ENCODE results near the gene LRIG3. TPM values are rescaled to one million over a fixed set of nuclear protein-coding genes. Genes with fewer than 3 reads are reported as not detected.

Gene LRIG3
- total RNA-seq, 4 donors from 2014 or later, result 43.0 to 115 (median 107) TPM

DNA sequence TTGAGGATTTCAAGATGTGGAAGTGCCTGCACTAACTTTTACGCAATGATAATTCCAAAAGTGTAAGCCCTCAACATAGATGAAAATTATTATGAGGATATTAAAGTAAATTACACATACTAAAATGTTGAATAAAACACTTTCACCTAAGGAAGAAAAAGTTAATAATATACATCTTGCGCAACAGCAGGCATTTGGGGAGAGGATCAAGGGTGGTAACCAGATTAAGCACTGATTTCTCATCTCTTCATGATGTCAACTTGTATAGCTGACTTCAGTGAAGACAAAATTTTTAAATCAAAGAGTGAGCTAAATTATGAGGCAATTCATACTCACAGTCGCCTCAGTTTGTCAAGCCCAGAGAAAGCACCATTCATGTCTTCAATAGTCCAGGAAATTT, 33.8 kb downstream of the LRIG3 start:
- no peak for DNase-seq
- no peak overlapping the region for H3K27ac ChIP-seq
- no peaks in the 10 kb centered on the region for H3K9me3 ChIP-seq
- TF ChIP-seq EP300 (IDR thresholded peaks at IDR 0.05; ENCODE audit: low read depth) (no peak), POLR2AphosphoS5 (IDR thresholded peaks at IDR 0.05) (no peak), POLR2A (IDR thresholded peaks at IDR 0.05) (no peak)
- TF ChIP-seq, protein P1, sequence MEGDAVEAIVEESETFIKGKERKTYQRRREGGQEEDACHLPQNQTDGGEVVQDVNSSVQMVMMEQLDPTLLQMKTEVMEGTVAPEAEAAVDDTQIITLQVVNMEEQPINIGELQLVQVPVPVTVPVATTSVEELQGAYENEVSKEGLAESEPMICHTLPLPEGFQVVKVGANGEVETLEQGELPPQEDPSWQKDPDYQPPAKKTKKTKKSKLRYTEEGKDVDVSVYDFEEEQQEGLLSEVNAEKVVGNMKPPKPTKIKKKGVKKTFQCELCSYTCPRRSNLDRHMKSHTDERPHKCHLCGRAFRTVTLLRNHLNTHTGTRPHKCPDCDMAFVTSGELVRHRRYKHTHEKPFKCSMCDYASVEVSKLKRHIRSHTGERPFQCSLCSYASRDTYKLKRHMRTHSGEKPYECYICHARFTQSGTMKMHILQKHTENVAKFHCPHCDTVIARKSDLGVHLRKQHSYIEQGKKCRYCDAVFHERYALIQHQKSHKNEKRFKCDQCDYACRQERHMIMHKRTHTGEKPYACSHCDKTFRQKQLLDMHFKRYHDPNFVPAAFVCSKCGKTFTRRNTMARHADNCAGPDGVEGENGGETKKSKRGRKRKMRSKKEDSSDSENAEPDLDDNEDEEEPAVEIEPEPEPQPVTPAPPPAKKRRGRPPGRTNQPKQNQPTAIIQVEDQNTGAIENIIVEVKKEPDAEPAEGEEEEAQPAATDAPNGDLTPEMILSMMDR (IDR thresholded peaks at IDR 0.05), result no peak
- in situ Hi-C loops (cut with MboI; ENCODE audit: low pct_ligation_motif_present in 1 of 4, low pct_unique_long_range_greater_than_20kb in 1 of 4, low sequenced_read_pairs in 3 of 4), result loop anchor here in 1 of 4 donors (25.0 kb wide), 1 partner anchor 201 kb away; no protein-coding TSS in a partner anchor
- peaks cover 0 to 3% (median 0%) of the 10 kb centered on the region in 4 donors for H3K4me1 ChIP-seq
- intact Hi-C loops (cut with DNase I; ENCODE audit: low total_unique reads), result no loop called here
- H3K36me3 ChIP-seq, result peaks cover 0 to 66% (median 17%) of the 10 kb centered on the region in 4 donors
- 88 to 92% methylated on average over 3 of the region's 3 CpGs for WGBS, 2 donors (ENCODE audit: low coverage in 1 of 2)
- H3K4me3 ChIP-seq, result no peak overlapping the region
- no peaks in the 10 kb centered on the region for H3K27me3 ChIP-seq

DNA sequence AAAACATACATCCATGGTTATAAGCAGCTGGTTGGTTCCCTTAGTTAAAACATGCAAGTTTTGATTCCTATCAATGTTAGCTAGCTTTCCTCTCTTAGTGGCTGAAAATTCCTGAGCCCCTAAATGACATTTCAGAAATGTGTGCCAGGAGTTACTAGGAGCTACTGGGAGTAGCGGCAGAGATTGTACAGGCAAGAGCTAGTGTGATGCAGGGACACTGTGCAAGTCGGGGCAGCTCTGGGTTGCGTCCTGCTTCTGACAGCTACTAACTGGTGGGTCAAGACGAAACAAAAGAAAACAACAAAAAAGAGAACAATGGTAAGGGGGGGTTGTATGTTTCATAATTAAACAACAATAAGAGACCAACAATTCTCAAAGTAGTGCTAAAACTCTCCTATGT, 35.4 kb downstream of the LRIG3 start:
- H3K9me3 ChIP-seq, result no peaks in the 10 kb centered on the region
- peaks cover 0 to 79% (median 18%) of the 10 kb centered on the region in 4 donors for H3K36me3 ChIP-seq
- peaks cover 0 to 3% (median 0%) of the 10 kb centered on the region in 4 donors for H3K4me1 ChIP-seq
- TF ChIP-seq POLR2A (IDR thresholded peaks at IDR 0.05) (no peak), EP300 (IDR thresholded peaks at IDR 0.05; ENCODE audit: low read depth) (no peak), POLR2AphosphoS5 (IDR thresholded peaks at IDR 0.05) (no peak)
- TF ChIP-seq, protein P1 (IDR thresholded peaks at IDR 0.05), result no peak
- intact Hi-C loops (cut with DNase I; ENCODE audit: low total_unique reads), result no loop called here
- WGBS, 2 donors (ENCODE audit: low coverage in 1 of 2), result 75 to 83% methylated on average over 4 of the region's 4 CpGs
- no peak overlapping the region for H3K27ac ChIP-seq
- in situ Hi-C loops (cut with MboI; ENCODE audit: low pct_ligation_motif_present in 1 of 4, low pct_unique_long_range_greater_than_20kb in 1 of 4, low sequenced_read_pairs in 3 of 4), result loop anchor here in 1 of 4 donors (25.0 kb wide), 1 partner anchor 202 kb away; no protein-coding TSS in a partner anchor
- no peak for DNase-seq
- no peaks in the 10 kb centered on the region for H3K27me3 ChIP-seq
- no peak overlapping the region for H3K4me3 ChIP-seq

DNA sequence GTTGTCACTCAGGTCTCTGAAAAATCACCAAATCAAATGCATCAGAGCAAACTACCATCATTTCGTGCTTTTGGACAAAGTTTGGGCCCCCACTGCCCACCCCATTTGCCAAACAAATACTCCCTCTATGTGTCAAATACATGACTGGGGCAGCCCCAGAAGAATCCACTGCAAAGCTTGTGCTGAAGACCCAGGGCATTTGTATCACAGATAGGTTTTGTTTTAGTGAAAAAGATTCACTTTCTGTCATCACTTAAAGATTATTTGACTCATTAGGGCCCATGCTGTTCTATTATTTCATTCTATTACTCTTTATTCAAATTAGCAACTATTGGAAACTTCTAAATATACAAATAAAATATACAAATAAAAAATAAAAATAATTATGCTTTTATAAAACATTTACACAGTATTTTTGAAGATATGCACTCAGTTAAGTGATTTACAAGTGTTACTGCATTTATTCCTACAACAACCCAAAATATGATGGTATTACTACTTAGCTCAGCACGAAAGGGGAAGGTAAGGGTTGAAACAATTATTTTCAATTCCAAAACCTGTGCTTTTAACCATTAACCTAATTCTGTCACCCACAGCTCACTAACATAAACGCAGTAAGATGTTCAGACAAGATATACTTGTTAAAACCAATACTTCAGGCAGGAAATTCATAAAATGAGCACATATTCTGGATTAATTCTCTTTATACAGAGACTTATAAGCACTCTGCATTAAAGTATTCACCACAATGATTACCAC, 36.5 kb downstream of the LRIG3 start:
- in situ Hi-C loops (cut with MboI; ENCODE audit: low pct_ligation_motif_present in 1 of 4, low pct_unique_long_range_greater_than_20kb in 1 of 4, low sequenced_read_pairs in 3 of 4), result loop anchor here in 1 of 4 donors (25.0 kb wide), 1 partner anchor 204 kb away; no protein-coding TSS in a partner anchor
- 42 to 75% methylated on average over 2 to 3 of the region's 3 CpGs for WGBS, 2 donors (ENCODE audit: low coverage in 1 of 2)
- peaks cover 0 to 80% (median 16%) of the 10 kb centered on the region in 4 donors for H3K36me3 ChIP-seq

DNA sequence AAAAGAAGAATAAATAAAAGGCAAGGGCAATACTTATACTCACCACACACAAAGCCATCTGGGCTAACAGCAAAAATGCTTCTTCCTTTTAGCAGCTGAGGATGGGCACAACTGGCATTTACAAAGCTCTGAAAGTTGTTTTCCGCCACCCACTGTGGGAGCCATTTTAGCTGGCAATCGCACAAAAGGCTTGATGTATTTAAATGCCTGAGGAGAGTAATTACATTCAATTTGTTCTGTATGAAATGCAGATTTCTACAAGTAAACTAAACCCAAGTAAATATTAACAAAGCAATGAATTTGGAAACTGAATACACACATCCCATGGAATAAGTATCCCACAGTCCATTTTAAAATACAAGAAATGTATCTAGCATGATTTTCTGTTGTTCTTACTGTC, 37.5 kb downstream of the LRIG3 start:
- 93 to 100% methylated on average over 2 of the region's 2 CpGs for WGBS, 2 donors (ENCODE audit: low coverage in 1 of 2)
- Histone ChIP-seq H3K4me3 (no peak overlapping the region), H3K27ac (no peak overlapping the region), H3K36me3 (peaks cover 0 to 79% (median 16%) of the 10 kb centered on the region in 4 donors), H3K27me3 (no peaks in the 10 kb centered on the region), H3K9me3 (no peaks in the 10 kb centered on the region), H3K4me1 (peaks cover 0 to 2% (median 0%) of the 10 kb centered on the region in 4 donors)
- intact Hi-C loops (cut with DNase I; ENCODE audit: low total_unique reads), result no loop called here
- TF ChIP-seq POLR2AphosphoS5 (IDR thresholded peaks at IDR 0.05), result no peak
- TF ChIP-seq EP300 (IDR thresholded peaks at IDR 0.05; ENCODE audit: low read depth), result no peak
- no peak for TF ChIP-seq POLR2A (IDR thresholded peaks at IDR 0.05)
- TF ChIP-seq, protein P1 (IDR thresholded peaks at IDR 0.05), result no peak
- in situ Hi-C loops (cut with MboI; ENCODE audit: low pct_ligation_motif_present in 1 of 4, low pct_unique_long_range_greater_than_20kb in 1 of 4, low sequenced_read_pairs in 3 of 4), result loop anchor here in 1 of 4 donors (25.0 kb wide), 1 partner anchor 204 kb away; no protein-coding TSS in a partner anchor
- DNase-seq, result no peak

More for the DNA sequence above, 36.5 kb downstream of the LRIG3 start:
- no peak for TF ChIP-seq POLR2A (IDR thresholded peaks at IDR 0.05)
- TF ChIP-seq EP300 (IDR thresholded peaks at IDR 0.05; ENCODE audit: low read depth), result no peak
- TF ChIP-seq, protein P1 (IDR thresholded peaks at IDR 0.05), result no peak
- TF ChIP-seq POLR2AphosphoS5 (IDR thresholded peaks at IDR 0.05), result no peak
- no peaks in the 10 kb centered on the region for H3K27me3 ChIP-seq
- intact Hi-C loops (cut with DNase I; ENCODE audit: low total_unique reads), result no loop called here
- peaks cover 0 to 3% (median 0%) of the 10 kb centered on the region in 4 donors for H3K4me1 ChIP-seq
- no peak overlapping the region for H3K4me3 ChIP-seq
- H3K9me3 ChIP-seq, result no peaks in the 10 kb centered on the region
- H3K27ac ChIP-seq, result no peak overlapping the region
- DNase-seq, result no peak

Data from transverse colon (tissue), 4 donors.